ENCODE results near the gene EXOC3L2.

Gene EXOC3L2

DNA sequence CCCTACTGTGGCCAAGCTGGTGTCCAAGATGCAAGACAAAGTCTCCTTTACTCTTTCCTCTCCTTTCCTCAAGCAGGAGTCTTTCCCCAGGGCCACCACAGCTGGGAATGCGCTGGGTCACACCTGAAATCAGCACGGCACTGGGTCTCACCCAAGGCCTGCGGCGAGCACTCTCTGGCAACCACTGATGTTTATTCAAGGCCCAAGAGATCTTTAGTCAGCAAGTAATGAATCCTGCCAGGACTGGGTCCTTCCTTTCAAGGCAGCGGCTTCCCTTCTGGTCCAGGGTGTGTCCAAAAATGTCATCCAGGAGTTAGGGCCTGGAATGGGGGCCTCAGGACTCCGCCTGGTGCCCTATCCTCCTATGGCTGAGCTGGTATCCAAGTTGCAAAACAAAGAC is 42.6 kb downstream of the EXOC3L2 start:
- ATAC-seq (replicated peaks) (no peak), DNase-seq (no peak)
- Mint-ChIP-seq H3K36me3 (ENCODE audit: insufficient read depth) (peaks cover under 1% of the 10 kb centered on the region), H3K4me3 (no peak overlapping the region), H3K4me1 (ENCODE audit: low read depth in 2 of 2) (no peaks in the 10 kb centered on the region), H3K9me3 (no peaks in the 10 kb centered on the region), H3K27ac (peak overlapping the region in 1 of 2 donors; percentile 10), H3K27me3 (no peaks in the 10 kb centered on the region)

DNA sequence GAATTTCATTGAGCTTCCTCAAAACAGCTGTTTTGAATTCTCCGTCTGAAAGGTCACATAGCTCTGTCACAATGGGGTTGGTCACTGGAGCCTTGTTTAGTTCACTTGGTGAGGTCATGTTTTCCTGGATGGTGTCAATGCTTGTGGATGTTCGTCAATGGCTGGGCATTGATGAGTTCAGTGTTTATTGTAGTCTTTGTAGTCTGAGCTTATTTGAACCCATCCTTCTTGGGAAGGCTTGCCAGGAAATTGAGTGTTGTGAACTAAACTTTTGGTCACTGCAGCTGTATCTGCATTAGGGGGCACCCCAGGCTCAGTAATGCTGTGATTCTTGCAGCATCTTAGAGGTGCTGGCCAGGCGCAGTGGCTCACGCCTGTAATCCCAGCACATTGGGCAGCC is 44.6 kb downstream of the EXOC3L2 start:
- DNase-seq = no peak

DNA sequence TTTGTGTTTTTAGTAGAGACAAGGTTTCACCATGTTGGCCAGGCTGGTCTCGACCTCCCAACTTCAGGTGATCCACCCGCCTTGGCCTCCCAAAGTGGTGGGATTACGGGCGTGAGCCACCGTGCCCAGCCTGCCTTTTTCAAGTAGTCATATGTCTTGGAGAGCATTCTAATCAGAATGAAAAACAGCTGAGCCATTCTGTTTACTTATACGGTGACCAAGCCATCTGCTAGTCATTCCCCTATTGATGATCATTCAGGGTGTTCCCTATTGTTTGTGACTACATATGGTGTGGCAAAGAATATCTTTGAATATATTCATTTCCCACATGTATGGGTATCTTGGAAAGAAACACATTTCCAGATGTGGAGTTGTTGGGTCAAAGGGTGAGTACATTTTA is 49.4 kb downstream of the EXOC3L2 start:
- ATAC-seq (replicated peaks) (no peak), DNase-seq (no peak)
- Mint-ChIP-seq H3K4me1 (ENCODE audit: low read depth in 2 of 2) (no peaks in the 10 kb centered on the region), H3K36me3 (ENCODE audit: insufficient read depth) (peaks cover 10% of the 10 kb centered on the region), H3K27ac (peak overlapping the region in 1 of 2 donors; percentile 28), H3K27me3 (no peaks in the 10 kb centered on the region), H3K9me3 (no peaks in the 10 kb centered on the region), H3K4me3 (no peak overlapping the region)

More for the DNA sequence above, 44.6 kb downstream of the EXOC3L2 start:
- no peak overlapping the region for H3K27ac Mint-ChIP-seq
- no peak for ATAC-seq (replicated peaks)
- no peaks in the 10 kb centered on the region for H3K9me3 Mint-ChIP-seq
- H3K4me3 Mint-ChIP-seq = no peak overlapping the region
- peaks cover 6% of the 10 kb centered on the region for H3K36me3 Mint-ChIP-seq (ENCODE audit: insufficient read depth)
- H3K27me3 Mint-ChIP-seq = no peaks in the 10 kb centered on the region
- no peaks in the 10 kb centered on the region for H3K4me1 Mint-ChIP-seq (ENCODE audit: low read depth in 2 of 2)

DNA sequence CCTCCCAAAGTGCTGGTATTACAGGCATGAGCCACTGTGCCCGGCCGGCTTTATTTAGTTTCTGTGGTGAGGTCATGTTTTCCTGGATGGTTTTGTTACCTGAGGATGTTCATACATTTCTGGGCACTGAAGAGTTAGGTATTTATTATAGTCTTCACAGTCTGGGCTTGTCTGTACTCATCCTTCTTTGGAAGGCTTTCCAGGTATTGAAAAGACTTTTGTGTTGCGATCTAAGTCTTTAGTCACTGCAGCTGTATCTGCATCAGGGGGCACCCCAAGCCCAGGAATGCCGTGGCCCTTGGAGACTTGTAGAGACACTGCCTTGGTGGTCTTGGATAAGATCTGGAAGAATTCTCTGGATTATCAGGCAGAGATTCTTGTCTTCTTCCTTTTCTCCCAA is 53.8 kb downstream of the EXOC3L2 start:
- no peak overlapping the region for H3K4me3 Mint-ChIP-seq
- H3K9me3 Mint-ChIP-seq = no peaks in the 10 kb centered on the region
- H3K4me1 Mint-ChIP-seq (ENCODE audit: low read depth in 2 of 2) = peaks cover 0 to 5% of the 10 kb centered on the region in 2 donors
- DNase-seq = no peak
- peaks cover 4% of the 10 kb centered on the region for H3K36me3 Mint-ChIP-seq (ENCODE audit: insufficient read depth)
- peak overlapping the region in 1 of 2 donors; percentile 51 for H3K27ac Mint-ChIP-seq
- no peaks in the 10 kb centered on the region for H3K27me3 Mint-ChIP-seq
- ATAC-seq (replicated peaks) = no peak

DNA sequence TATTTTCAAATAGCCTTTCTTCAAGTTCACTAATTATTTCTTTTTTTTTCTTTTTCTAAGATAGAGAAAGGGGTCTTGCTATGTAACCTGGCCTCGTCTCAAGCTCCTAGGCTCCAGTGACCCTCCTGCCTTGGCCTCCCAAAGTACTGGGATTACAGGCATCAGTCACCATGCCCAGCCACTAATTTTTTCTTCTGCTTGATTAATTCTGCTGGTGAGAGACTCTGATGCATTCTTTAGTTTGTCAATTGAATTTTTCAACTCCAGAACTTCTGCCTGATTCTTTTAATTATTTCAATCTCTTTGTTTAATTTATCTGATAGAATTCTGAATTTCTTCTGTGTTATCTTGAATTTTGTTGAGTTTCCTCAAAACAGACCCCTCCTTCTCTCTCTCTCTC is 55.2 kb downstream of the EXOC3L2 start:
- Mint-ChIP-seq H3K9me3 (no peaks in the 10 kb centered on the region), H3K27me3 (no peaks in the 10 kb centered on the region), H3K4me3 (no peak overlapping the region), H3K36me3 (ENCODE audit: insufficient read depth) (peaks cover 4% of the 10 kb centered on the region), H3K4me1 (ENCODE audit: low read depth in 2 of 2) (peaks cover 0 to 9% of the 10 kb centered on the region in 2 donors), H3K27ac (no peak overlapping the region)
- no peak for DNase-seq
- ATAC-seq (replicated peaks) = no peak

DNA sequence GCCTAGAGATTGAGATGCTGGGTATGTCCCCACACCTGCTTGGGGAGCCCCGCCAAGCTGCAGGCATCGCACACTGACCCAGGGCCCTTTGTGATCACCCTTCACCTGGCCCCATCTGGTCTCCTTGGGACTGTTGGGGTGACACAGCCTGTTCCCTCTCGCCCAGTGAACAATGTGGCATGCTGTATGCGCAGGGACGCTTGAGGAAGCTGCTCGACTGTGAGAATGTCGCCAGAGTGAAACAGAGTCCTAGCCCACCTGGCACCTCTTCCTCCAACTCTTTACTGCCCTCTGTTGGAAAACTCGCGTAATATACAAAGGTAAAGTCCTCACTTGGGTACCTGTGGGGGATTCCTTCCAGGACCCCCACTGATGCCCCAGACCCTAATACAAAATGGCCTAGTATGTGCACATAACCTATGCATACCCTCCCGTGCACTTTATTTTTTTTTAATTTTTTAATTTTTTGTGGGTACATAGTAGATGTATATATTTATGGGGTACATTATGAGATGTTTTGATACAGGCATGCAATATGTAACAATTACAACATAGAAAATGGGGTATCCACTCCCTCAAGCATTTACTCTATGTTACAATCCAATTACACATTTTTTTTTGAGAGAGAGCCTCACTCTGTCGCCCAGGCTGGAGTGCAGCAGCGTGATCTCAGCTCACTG is 57.6 kb downstream of the EXOC3L2 start:
- ATAC-seq (replicated peaks) (peak; percentile 89), DNase-seq (peak in 2 of 3 experiments; percentile 19 to 21)
- H3K27me3 Mint-ChIP-seq = no peaks in the 10 kb centered on the region
- H3K27ac Mint-ChIP-seq = no peak overlapping the region
- H3K36me3 Mint-ChIP-seq (ENCODE audit: insufficient read depth) = peaks cover 10% of the 10 kb centered on the region
- peaks cover 4 to 15% of the 10 kb centered on the region in 2 donors for H3K4me1 Mint-ChIP-seq (ENCODE audit: low read depth in 2 of 2)
- no peak overlapping the region for H3K4me3 Mint-ChIP-seq
- no peaks in the 10 kb centered on the region for H3K9me3 Mint-ChIP-seq

DNA sequence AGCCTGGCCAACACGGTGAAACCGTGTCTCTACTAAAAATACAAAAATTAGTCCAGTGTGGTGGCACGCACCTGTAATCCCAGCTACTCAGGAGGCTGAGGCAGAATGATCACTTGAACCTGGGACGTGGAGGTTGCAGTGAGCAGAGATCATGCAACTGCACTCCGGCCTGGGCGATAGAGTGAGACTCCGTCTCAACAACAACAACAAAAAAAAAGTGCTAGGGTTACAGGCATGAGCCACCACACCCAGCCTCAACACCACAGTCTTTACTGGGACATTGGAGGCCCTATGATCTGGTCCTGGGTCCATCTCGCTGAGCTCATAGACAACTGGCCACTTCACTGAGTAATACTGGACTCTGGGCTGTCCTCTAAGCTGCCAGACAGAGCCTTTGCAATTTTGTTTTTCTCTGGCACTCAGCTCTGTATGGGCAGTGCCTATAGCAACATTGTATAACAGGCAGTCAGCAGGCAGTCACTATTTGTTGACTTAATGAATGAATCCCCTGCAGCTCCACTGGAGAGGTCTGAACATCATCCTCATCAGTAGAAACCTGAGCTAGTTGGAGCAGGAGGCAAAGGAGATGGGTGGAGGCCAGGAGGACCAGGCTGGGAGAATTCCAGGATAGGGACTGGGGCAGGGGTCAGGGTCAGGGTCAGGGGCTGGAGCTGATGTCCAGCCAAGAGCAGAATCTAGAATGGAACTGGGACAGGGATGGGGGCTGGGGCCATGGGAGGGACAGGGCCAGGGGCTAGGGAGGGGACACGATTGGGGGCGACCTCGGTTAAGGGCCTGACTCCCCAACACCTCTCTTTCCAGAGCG is 58.5 kb downstream of the EXOC3L2 start:
- ATAC-seq (replicated peaks) = no peak

DNA sequence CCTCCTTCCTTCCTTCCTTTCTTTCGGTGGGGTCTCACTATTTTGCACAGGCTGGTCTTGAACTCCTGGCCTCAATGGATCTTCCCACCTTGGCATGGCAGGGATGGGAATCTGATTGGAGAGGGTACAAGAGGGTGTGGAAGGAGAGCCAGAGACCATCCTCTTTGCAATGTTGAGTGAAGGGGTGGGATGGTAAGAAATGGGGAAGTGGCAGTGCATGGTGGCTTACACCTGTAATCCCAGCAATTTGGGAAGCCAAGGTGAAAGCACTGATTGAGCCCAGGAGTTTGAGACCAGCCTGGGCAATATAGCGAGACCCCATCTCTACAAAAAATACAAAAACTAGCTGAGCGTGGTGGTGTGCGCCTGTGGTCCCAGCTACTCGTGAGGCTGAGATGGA is 61.1 kb downstream of the EXOC3L2 start:
- ATAC-seq (replicated peaks) (no peak), DNase-seq (no peak)
- peaks cover 21% of the 10 kb centered on the region for H3K36me3 Mint-ChIP-seq (ENCODE audit: insufficient read depth)
- H3K4me3 Mint-ChIP-seq = no peak overlapping the region
- no peaks in the 10 kb centered on the region for H3K9me3 Mint-ChIP-seq
- no peak overlapping the region for H3K27ac Mint-ChIP-seq
- H3K27me3 Mint-ChIP-seq = no peaks in the 10 kb centered on the region
- peaks cover 26 to 28% of the 10 kb centered on the region in 2 donors for H3K4me1 Mint-ChIP-seq (ENCODE audit: low read depth in 2 of 2)

More for the DNA sequence above, 58.5 kb downstream of the EXOC3L2 start:
- H3K4me3 Mint-ChIP-seq = no peak overlapping the region
- peak overlapping the region in 1 of 2 donors; percentile 76 for H3K27ac Mint-ChIP-seq
- DNase-seq = no peak
- peaks cover 8 to 16% of the 10 kb centered on the region in 2 donors for H3K4me1 Mint-ChIP-seq (ENCODE audit: low read depth in 2 of 2)
- H3K36me3 Mint-ChIP-seq (ENCODE audit: insufficient read depth) = peaks cover 11% of the 10 kb centered on the region
- H3K27me3 Mint-ChIP-seq = no peaks in the 10 kb centered on the region
- no peaks in the 10 kb centered on the region for H3K9me3 Mint-ChIP-seq

DNA sequence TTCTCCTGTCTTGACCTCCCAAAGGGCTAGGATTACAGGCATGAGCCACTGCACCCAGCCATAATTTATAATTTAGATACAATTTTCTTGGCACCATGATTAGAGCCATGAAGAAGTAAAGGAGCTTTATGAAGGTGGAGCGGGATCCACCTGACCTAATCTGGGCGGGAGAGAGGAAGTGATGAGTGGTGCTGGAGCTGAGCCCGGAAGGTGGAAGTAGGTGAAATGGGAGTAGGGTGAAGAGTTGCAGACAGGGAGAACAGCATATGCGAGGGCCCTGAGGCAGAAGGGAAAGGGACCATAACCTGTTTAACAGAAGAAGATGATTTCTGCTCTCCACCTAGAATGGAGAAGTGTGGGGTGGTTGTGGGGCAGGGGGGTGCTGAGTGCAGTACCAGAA is 62.4 kb downstream of the EXOC3L2 start:
- H3K27me3 Mint-ChIP-seq = no peaks in the 10 kb centered on the region
- ATAC-seq (replicated peaks) (no peak), DNase-seq (no peak)
- H3K9me3 Mint-ChIP-seq = no peaks in the 10 kb centered on the region
- H3K36me3 Mint-ChIP-seq (ENCODE audit: insufficient read depth) = peaks cover 33% of the 10 kb centered on the region
- no peak overlapping the region for H3K4me3 Mint-ChIP-seq
- H3K4me1 Mint-ChIP-seq (ENCODE audit: low read depth in 2 of 2) = peaks cover 26 to 30% of the 10 kb centered on the region in 2 donors
- H3K27ac Mint-ChIP-seq = peak overlapping the region in 1 of 2 donors; percentile 3

DNA sequence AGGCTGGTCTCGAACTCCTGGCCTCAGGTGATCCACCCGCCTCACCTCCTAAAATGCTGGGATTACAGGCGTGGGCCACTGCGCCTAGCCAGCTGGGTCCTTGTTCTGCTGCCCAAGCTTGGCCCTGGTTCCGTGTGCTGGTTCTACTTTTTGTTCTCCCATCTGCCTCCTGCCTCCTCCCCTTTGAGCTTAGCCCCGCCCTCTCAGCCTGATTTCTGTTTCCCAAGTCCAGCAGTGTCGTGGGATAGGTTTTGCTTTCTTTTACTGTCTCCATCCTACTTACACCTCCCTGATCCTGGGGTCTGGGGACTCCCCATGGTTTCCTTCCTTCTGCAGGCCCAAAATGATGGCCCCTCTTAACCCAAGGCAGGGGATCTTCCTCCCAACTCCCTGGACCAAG is 64.3 kb downstream of the EXOC3L2 start:
- Mint-ChIP-seq H3K36me3 (ENCODE audit: insufficient read depth) (peaks cover 33% of the 10 kb centered on the region), H3K27me3 (no peaks in the 10 kb centered on the region), H3K27ac (peak overlapping the region; percentile 77 to 87), H3K9me3 (no peaks in the 10 kb centered on the region), H3K4me3 (peak overlapping the region; percentile 78 to 79), H3K4me1 (ENCODE audit: low read depth in 2 of 2) (peaks cover 25 to 26% of the 10 kb centered on the region in 2 donors)
- DNase-seq (no peak), ATAC-seq (replicated peaks) (no peak)

DNA sequence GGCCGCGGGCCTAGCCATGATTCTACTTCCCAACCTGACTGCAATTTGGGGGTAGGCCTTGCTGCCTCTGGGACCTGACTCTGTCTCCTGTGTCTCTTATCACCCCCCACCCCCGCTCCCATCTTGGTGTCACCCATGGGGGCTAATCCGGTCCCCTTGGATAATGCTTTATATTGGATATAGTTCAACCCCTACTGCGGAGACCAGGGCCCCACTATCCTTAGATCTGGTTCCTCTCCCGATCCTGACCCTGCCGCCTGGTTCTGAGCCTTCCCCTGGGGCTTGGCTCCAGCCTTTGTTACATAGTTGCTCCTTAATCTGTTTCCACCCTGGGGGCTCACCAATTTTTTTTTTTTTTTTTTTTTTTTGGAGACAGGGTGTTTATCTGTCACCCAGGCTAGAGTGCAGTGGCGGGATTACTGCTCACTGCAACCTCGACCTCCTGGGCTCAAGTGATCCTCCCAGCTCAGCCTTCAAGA is 65.3 kb downstream of the EXOC3L2 start:
- ATAC-seq (replicated peaks) = no peak
- peaks cover 20 to 30% of the 10 kb centered on the region in 2 donors for H3K4me1 Mint-ChIP-seq (ENCODE audit: low read depth in 2 of 2)
- H3K27ac Mint-ChIP-seq = peak overlapping the region in 1 of 2 donors; percentile 87
- peak overlapping the region; percentile 78 to 79 for H3K4me3 Mint-ChIP-seq
- no peaks in the 10 kb centered on the region for H3K27me3 Mint-ChIP-seq
- no peak for DNase-seq
- H3K9me3 Mint-ChIP-seq = no peaks in the 10 kb centered on the region
- peaks cover 36% of the 10 kb centered on the region for H3K36me3 Mint-ChIP-seq (ENCODE audit: insufficient read depth)

DNA sequence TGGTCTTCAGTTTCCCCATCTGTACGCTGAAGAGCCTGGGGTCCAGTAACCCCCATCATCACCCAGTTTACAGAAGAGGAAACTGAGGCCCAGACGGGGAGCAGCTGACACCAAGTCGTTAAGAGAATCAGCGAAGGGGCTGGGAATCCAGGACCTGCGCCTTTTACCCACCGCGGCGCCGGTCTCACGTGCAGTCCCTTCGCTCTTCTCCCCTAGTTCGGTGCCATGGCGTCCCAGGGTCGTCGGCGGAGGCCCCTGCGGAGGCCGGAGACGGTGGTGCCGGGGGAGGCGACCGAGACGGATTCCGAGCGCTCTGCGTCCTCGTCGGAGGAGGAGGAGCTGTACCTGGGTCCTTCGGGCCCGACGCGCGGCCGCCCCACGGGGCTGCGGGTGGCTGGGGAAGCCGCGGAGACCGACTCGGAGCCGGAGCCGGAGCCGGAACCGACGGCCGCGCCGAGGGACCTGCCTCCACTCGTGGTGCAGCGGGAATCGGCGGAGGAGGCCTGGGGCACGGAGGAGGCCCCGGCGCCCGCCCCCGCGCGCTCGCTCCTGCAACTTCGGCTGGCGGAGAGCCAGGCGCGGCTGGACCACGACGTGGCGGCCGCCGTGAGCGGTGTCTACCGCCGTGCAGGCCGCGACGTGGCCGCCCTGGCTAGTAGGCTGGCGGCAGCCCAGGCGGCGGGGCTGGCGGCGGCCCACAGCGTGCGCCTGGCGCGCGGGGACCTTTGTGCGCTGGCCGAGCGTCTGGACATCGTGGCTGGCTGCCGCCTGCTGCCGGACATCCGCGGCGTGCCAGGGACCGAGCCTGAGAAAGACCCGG is 65.9 kb downstream of the EXOC3L2 start:
- DNase-seq (peak in 2 of 3 experiments; percentile 41 to 51), ATAC-seq (replicated peaks) (peak; percentile 6)
- H3K9me3 Mint-ChIP-seq = no peaks in the 10 kb centered on the region
- H3K27ac Mint-ChIP-seq = peak overlapping the region; percentile 89 to 90
- peak overlapping the region; percentile 79 to 86 for H3K4me3 Mint-ChIP-seq
- peaks cover 18 to 30% of the 10 kb centered on the region in 2 donors for H3K4me1 Mint-ChIP-seq (ENCODE audit: low read depth in 2 of 2)
- H3K27me3 Mint-ChIP-seq = no peaks in the 10 kb centered on the region
- H3K36me3 Mint-ChIP-seq (ENCODE audit: insufficient read depth) = peaks cover 36% of the 10 kb centered on the region

Data from effector memory CD8-positive, alpha-beta T cell (primary cell).